ENCODE results near the gene TBC1D5.
"Not testable (repeated sequence)": the region's sequence is repeated elsewhere in the genome, so short reads cannot be mapped to it uniquely, and the experiment has no call there.

The TBC1D5 gene

GRCh38 chr3:17749281-17749680 lies 6.8 kb upstream of the TBC1D5 start:
- no peak for DNase-seq (ENCODE audit: low read depth in 3 of 3)

- DNase-seq (ENCODE audit: low read depth in 3 of 3): no peak
Measured at GRCh38 chr3:17747890-17748247, 5.4 kb upstream of the TBC1D5 start.

- no peak for DNase-seq (ENCODE audit: low read depth in 3 of 3)
Measured at GRCh38 chr3:17747174-17747889, 4.9 kb upstream of the TBC1D5 start.

- no peak for DNase-seq (ENCODE audit: low read depth in 3 of 3)
Measured at GRCh38 chr3:17745894-17746293, 3.5 kb upstream of the TBC1D5 start.

- no peak for DNase-seq (ENCODE audit: low read depth in 3 of 3)
Measured at GRCh38 chr3:17745301-17745700, 2.9 kb upstream of the TBC1D5 start.

GRCh38 chr3:17744693-17745092 lies 2.3 kb upstream of the TBC1D5 start:
- DNase-seq (ENCODE audit: low read depth in 3 of 3): no peak

- DNase-seq (ENCODE audit: low read depth in 3 of 3): no peak
Measured at GRCh38 chr3:17743658-17743995, 1.2 kb upstream of the TBC1D5 start.

GRCh38 chr3:17742880-17743657 lies 638 bp upstream of the TBC1D5 start:
- no peak for DNase-seq (ENCODE audit: low read depth in 3 of 3)

- DNase-seq (ENCODE audit: low read depth in 3 of 3): no peak
Measured at GRCh38 chr3:17741621-17742101, 770 bp downstream of the TBC1D5 start.

- DNase-seq (ENCODE audit: low read depth in 3 of 3): no peak
Measured at GRCh38 chr3:17740721-17741141, 1.7 kb downstream of the TBC1D5 start.

GRCh38 chr3:17738921-17739320 lies 3.5 kb downstream of the TBC1D5 start:
- no peak for DNase-seq (ENCODE audit: low read depth in 3 of 3)

- DNase-seq (ENCODE audit: low read depth in 3 of 3): no peak
Measured at GRCh38 chr3:17738219-17738618, 4.2 kb downstream of the TBC1D5 start.

- DNase-seq (ENCODE audit: low read depth in 3 of 3): no peak
Measured at GRCh38 chr3:17737591-17737990, 4.8 kb downstream of the TBC1D5 start.

- DNase-seq (ENCODE audit: low read depth in 3 of 3): not testable (repeated sequence)
Measured at GRCh38 chr3:17735362-17735761, 7.1 kb downstream of the TBC1D5 start.

- DNase-seq (ENCODE audit: low read depth in 3 of 3): no peak
Measured at GRCh38 chr3:17733768-17734167, 8.7 kb downstream of the TBC1D5 start.

- DNase-seq (ENCODE audit: low read depth in 3 of 3): no peak
Measured at GRCh38 chr3:17733215-17733614, 9.2 kb downstream of the TBC1D5 start.

- DNase-seq (ENCODE audit: low read depth in 3 of 3): no peak
Measured at GRCh38 chr3:17730318-17730967, 12.0 kb downstream of the TBC1D5 start.

GRCh38 chr3:17726313-17726712 lies 16.1 kb downstream of the TBC1D5 start:
- no peak for DNase-seq (ENCODE audit: low read depth in 3 of 3)

- DNase-seq (ENCODE audit: low read depth in 3 of 3): not testable (repeated sequence)
Measured at GRCh38 chr3:17725844-17726243, 16.6 kb downstream of the TBC1D5 start.

- DNase-seq (ENCODE audit: low read depth in 3 of 3): no peak
Measured at GRCh38 chr3:17724948-17725347, 17.5 kb downstream of the TBC1D5 start.

- DNase-seq (ENCODE audit: low read depth in 3 of 3): no peak
Measured at GRCh38 chr3:17724122-17724521, 18.3 kb downstream of the TBC1D5 start.

- DNase-seq (ENCODE audit: low read depth in 3 of 3): no peak
Measured at GRCh38 chr3:17717411-17717810, 25.0 kb downstream of the TBC1D5 start.

GRCh38 chr3:17714473-17714872 lies 28.0 kb downstream of the TBC1D5 start:
- DNase-seq (ENCODE audit: low read depth in 3 of 3): no peak
